ENCODE results near the gene EPN3.

EPN3 gene

DNA sequence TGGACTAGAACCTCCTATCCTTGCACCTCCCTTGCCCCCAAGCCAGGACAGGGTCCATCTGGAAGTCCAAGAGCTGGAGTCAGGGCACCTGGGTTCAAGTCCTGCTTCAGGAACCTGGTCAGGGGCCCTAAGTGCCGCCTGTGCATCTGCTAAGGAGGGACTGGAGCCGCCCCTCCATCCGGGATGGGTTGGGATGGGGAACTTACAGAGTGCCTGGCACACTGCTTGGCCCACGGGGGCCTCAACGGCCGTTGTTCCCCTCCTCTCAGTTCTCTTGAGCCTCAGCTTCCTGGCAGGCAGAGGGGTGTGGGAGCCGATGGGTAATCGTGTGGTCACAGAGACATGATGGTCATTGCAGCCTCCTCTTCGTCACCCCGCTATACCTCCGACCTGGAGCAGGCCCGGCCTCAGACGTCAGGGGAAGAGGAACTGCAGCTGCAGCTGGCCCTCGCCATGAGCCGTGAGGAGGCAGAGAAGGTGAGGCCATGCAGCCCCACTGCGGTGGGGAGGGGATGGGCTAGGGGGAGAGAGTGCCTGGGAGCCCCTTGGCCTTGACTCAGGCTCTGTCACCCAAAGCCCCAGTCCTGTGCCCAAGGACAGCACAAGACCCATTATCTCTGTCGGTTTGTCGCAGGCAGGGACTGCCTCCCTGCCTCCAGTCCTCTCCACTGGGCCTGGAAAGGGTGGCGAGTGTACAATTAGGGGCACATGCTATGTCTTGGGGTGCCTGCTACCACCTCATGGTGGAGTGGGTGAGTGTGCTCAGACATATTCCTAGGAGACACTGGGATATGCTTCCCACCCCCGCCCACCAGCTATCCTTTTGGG, 5.4 kb downstream of the EPN3 start:
- no peak overlapping the region for H3K4me3 ChIP-seq (replicated peaks; ENCODE audit: low read depth, low read length)
- TF ChIP-seq CTCF (IDR thresholded peaks at IDR 0.05; ENCODE audit: low read depth, low read length, missing control alignments): no peak
- no peak for DNase-seq (ENCODE audit: extremely low read depth, low read depth)

DNA sequence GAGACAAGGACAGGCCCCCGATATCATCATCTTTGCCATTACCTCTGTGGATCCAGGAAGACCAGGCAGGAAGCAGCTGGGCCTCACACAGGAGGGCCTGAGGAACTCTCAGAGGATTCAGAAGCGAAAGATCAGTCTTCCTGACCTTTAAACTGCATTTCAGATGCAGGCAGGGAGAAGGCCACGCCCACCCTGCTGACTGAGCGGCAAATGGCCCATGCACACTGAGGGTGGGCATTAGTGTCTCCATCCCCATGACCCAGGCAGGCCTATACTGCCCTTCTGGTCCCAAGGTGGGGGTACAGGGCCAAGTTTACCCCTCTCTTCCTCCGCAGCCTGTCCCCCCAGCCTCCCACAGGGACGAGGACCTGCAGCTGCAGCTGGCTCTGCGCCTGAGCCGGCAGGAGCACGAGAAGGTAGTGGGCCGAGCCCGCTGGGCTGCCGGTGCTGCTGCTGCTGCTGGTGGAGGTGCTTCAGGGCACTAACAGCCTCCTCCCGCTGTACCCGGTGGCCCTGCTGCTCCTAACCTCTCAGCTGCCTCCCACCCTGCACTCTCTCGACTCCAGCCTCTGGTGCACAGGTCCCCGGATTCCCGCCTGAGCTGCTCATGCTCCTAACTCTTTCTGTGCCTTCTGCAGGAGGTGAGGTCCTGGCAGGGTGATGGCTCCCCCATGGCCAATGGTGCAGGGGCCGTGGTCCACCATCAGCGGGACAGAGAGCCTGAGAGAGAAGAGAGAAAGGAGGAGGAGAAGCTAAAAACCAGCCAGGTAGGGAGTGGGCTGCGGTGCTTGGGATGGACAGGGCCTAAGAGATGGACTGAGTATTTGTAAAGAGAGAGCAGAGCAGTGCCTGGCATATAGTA, 6.2 kb downstream of the EPN3 start:
- no peak for DNase-seq (ENCODE audit: extremely low read depth, low read depth)
- no peak for TF ChIP-seq CTCF (IDR thresholded peaks at IDR 0.05; ENCODE audit: low read depth, low read length, missing control alignments)
- H3K4me3 ChIP-seq (replicated peaks; ENCODE audit: low read depth, low read length): no peak overlapping the region

DNA sequence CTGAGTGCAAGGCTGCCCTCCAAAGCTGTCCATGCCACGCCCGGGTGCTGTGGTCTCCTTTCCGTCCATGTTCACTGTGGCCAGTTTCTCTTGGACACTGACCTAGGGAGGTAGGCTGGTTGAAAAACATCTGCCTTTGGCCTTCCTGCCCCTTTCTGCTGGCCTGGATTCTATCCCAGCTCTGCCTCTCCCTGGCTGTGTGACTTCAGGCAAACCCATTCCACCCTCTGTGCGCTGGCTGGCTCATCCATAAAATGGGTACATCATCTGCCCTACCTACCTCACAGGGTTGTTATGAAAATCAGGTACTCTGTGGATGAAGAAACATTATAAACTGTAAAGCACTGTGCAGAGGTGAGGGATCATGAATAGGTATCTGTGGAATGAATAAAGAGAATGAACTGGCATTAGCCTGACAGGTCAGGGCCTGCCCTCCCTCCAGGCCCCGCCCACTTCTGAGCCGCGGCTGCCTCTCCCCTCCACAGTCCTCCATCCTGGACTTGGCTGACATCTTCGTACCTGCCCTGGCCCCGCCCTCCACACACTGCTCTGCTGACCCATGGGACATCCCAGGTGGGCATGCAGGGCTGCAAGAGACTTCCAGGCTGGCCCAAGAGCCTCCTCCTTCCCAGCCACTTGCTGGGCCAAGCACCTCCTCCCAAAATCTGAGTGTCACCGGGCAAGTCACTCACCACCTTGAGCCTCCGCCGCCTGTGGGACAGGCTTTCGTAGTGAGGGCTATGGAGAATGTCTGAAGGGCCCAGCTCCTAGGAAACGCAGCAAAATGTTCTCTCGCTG, 7.4 kb downstream of the EPN3 start:
- no peak overlapping the region for H3K4me3 ChIP-seq (replicated peaks; ENCODE audit: low read depth, low read length)
- no peak for DNase-seq (ENCODE audit: extremely low read depth, low read depth)
- TF ChIP-seq CTCF (IDR thresholded peaks at IDR 0.05; ENCODE audit: low read depth, low read length, missing control alignments): no peak

DNA sequence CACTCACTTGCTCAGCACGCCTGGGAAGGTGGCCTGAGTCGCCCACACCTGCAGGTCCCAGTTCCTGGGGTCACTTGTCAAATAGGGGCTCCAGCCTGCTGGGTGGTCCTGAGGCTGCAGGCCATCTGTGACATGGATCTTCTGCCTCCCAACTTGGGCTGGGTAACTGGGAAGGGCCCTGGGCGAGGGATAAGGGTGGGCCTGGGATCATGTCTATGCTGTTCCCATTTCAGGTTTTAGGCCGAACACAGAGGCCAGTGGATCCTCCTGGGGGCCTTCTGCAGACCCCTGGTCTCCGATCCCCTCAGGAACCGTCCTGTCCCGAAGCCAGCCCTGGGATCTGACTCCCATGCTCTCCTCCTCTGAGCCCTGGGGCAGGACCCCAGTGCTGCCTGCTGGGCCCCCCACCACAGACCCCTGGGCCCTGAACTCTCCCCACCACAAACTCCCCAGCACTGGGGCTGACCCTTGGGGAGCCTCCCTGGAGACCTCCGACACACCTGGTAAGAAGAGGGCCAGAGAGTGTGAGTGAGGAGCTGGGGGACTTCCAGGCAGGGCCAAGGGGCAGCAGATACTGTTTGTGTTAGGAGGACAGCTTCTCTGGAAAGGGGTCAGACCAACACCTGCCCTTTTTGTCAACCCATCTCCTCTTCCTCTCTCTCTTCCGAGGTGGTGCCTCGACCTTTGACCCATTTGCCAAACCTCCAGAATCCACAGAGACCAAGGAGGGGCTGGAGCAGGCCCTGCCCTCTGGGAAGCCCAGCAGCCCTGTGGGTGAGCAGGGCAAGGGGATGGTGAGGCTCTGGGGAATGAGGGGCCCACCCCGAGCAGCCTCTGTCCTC, 8.2 kb downstream of the EPN3 start:
- no peak overlapping the region for H3K4me3 ChIP-seq (replicated peaks; ENCODE audit: low read depth, low read length)
- TF ChIP-seq CTCF (IDR thresholded peaks at IDR 0.05; ENCODE audit: low read depth, low read length, missing control alignments): no peak
- no peak for DNase-seq (ENCODE audit: extremely low read depth, low read depth)

- no peak for DNase-seq (ENCODE audit: extremely low read depth, low read depth)
- TF ChIP-seq CTCF (IDR thresholded peaks at IDR 0.05; ENCODE audit: low read depth, low read length, missing control alignments): no peak
- H3K4me3 ChIP-seq (replicated peaks; ENCODE audit: low read depth, low read length): peak overlapping the region; percentile 51
These were observed 8.8 kb downstream of the EPN3 start for GRCh38 chr17:50541402-50541715.

All from HFF-Myc (cell line).